Activated naive CD8-positive, alpha-beta T cell treated with anti-CD3 and anti-CD28 coated beads, Interleukin-2, amount 50 U/mL, for 16 hours (primary cell): ENCODE results near the gene FAM72A.
"Not testable (repeated sequence)": the region's sequence is repeated elsewhere in the genome, so short reads cannot be mapped to it uniquely, and the experiment has no call there.

Experiments used
- DNase-seq: peaks from one replicate; pipeline ENCODE4 v3.0.0-alpha.2; 2020; ENCODE audit warnings: low read depth, low spot score

FAM72A gene

DNA sequence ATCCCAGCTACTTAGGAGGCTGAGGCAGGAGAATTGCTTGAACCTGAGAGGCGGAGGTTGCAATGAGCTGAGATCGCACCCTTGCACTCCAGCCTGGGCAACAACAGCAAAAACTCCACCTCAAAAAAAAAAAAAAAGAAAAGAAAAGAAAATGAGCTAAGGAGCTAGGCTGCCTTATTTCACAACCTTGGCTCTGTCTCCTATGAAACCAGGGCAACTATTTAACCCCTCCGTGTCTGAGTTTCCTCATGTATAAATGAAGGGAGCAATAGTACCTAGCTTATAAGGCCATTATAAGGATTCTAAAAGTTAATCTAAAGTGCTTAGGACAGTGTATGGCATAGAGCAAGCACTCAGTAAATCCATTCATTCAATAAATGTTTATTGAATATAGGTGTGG lies 32.8 kb downstream of the FAM72A start:
- not testable (repeated sequence) for DNase-seq

DNA sequence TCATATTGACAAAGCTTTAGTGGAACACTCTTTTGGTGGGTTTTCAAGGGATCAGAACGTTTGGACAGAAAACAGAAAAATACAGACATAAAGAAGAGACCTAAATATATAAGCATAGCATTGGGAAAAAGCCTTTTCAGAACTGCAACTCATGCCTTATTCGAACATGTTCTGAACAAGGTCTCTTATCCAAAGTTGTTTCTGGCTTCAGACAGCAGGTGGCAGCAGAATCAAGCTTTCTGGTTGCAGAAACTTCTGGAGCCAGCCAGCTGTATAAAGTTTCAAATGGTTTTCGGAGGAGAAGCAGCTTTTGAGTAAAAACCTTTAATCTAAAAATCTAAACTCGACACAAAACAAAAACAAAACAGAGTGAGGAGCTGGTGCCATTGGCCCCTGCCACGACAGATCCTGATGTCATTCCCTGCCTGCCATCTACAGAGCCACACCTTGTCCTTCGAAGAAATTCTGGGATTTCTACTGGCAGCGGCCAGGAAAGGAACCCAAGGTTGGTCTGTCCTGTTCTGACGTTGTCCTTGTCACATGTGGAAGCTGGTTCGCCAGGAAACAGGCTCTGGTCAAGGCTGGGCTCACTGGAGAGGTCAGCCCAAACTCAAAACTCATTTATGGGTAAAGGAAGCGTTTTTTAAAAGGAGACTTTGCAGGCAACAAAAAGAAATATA lies 35.1 kb downstream of the FAM72A start:
- DNase-seq: not testable (repeated sequence)

DNA sequence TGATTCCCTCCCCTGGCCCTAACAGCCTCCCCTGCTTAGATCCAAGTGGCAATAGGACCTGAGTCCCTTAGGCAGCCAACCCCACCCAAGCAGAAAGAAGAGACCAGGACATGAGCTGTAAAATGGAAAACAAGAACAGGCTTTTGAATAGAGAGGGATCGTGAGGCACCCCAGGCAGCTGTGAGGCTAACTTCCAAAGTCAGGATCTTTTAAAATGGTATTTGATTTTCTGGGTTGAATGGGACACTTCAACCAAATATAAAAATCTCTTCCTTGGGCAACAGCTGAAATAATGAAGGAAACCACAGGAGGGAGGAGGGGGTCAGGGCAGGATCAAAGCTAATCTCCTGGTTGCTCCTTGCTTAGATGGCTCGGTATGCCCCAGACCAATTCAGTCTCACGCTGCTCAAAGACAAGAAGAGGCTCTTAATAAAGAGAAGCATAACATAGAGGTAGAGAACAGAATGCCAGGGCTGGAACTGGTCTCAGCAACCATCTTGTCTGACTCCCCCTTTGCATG lies 56.8 kb downstream of the FAM72A start:
- no peak for DNase-seq

GRCh38 chr1:206144605-206145004 lies 58.0 kb downstream of the FAM72A start:
- DNase-seq: no peak

DNA sequence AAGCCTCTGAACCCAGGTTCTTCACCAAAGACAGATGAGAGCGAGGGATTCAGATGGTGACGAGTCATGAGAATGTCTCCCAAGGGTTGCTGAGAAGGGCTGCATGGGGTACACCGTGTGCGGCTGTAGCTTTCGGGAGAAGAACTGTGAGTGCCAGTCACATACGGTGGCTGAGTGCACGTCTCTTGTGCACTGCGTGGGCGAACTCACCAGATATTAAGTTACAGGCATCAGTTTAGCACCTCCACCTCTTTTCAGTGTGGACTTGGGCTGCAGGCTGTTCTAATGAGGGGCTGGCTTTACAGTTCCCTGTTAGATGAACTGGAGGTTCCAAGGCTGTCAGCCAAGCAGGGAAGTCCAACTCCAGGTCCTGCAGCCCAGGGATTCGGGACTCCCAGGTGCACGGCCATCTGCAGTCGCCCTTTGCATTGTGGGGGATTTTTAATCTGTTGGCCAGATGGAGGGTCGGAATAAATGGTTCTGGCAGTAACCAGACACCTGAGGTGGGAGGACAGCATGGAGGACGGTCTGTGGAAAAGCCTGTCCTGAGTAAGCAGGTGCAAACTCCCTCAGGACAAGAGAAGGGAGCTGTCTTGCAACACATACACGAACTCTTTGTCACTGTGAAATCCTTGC lies 59.0 kb downstream of the FAM72A start:
- DNase-seq: no peak

DNA sequence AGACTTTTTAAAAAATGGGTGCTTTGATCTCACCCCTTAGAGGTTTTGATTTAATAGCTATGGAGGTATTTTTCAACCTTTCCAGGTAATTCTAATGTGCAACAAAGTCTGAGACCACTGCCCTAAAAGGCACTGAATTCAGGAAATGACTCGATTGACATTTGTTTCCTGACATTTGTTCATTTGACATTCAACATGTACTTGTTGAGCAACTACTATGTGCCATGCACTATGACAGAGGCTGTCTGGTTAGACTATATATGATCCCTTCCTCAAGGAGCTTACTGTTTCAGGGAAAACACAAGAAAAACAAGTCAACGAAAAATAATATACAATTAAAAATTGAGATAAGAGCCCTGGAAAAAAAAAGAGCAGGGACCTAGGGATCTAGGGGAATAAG lies 59.9 kb downstream of the FAM72A start:
- no peak for DNase-seq

DNA sequence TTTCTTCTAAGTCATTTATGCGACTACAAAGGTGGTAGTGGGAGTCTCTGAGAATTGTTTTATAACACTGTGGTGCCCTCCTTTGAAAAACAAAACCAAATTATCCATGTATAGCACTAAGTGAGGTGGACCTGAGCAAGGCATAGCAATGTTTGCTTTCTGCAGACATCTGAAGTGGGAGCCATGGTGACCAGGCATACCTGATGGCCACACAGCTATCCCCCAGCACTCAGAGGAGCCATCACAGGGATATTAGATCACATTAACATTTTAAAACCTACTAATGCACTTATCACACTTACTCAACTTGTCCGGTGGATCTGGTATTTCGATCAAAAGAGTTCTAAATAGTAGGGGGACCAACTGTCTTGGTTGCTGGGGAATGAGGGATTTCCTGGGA lies 60.6 kb downstream of the FAM72A start:
- no peak for DNase-seq

- DNase-seq: no peak
These were observed 66.4 kb downstream of the FAM72A start for GRCh38 chr1:206136241-206136640.
